Stimulated activated CD8-positive, alpha-beta memory T cell treated with anti-CD3 and anti-CD28 coated beads, Interleukin-4, amount 100 ng/mL, for 24 hours (primary cell): ENCODE measurements around the gene MFAP2.
"Not testable (repeated sequence)": the region's sequence is repeated elsewhere in the genome, so short reads cannot be mapped to it uniquely, and the experiment has no call there.

Source experiments
- DNase-seq: peaks from one replicate; pipeline ENCODE4 v3.0.0-alpha.2; 2020; ENCODE audit warnings: low read depth

Gene MFAP2

GRCh38 chr1:16979475-16980327 is 719 bp downstream of the MFAP2 start:
- DNase-seq, result no peak

- no peak for DNase-seq
Observed at GRCh38 chr1:16978567-16979474, 1.6 kb downstream of the MFAP2 start.

- no peak for DNase-seq
Observed at GRCh38 chr1:16978139-16978538, 2.3 kb downstream of the MFAP2 start.

- no peak for DNase-seq
Observed at GRCh38 chr1:16977377-16977776, 3.0 kb downstream of the MFAP2 start.

- no peak for DNase-seq
Observed at GRCh38 chr1:16976966-16977365, 3.5 kb downstream of the MFAP2 start.

- DNase-seq, result no peak
Observed at GRCh38 chr1:16975838-16976237, 4.6 kb downstream of the MFAP2 start.

- DNase-seq, result no peak
Observed at GRCh38 chr1:16975211-16975610, 5.2 kb downstream of the MFAP2 start.

- DNase-seq, result no peak
Observed at GRCh38 chr1:16973215-16973614, 7.2 kb downstream of the MFAP2 start.

GRCh38 chr1:16972189-16972895 is 8.1 kb downstream of the MFAP2 start:
- DNase-seq, result no peak

GRCh38 chr1:16971341-16972188 is 8.9 kb downstream of the MFAP2 start:
- no peak for DNase-seq

- DNase-seq, result no peak
Observed at GRCh38 chr1:16970132-16970910, 10.1 kb downstream of the MFAP2 start.

GRCh38 chr1:16969651-16970050 is 10.8 kb downstream of the MFAP2 start:
- no peak for DNase-seq

GRCh38 chr1:16969057-16969611 is 11.3 kb downstream of the MFAP2 start:
- DNase-seq, result no peak

GRCh38 chr1:16968372-16968771 is 12.0 kb downstream of the MFAP2 start:
- DNase-seq, result no peak

GRCh38 chr1:16967962-16968361 is 12.5 kb downstream of the MFAP2 start:
- DNase-seq, result no peak

- no peak for DNase-seq
Observed at GRCh38 chr1:16967095-16967575, 13.3 kb downstream of the MFAP2 start.

- DNase-seq, result no peak
Observed at GRCh38 chr1:16966282-16966681, 14.1 kb downstream of the MFAP2 start.

GRCh38 chr1:16965486-16966067 is 14.8 kb downstream of the MFAP2 start:
- DNase-seq, result no peak

- not testable (repeated sequence) for DNase-seq
Observed at GRCh38 chr1:16964169-16964568, 16.3 kb downstream of the MFAP2 start.
